GM18505 (cell line): ENCODE results near the gene ZNF296.

ENCODE experiments used
- ATAC-seq: cut with Tn5 transposase; IDR thresholded peaks from one replicate; pipeline ENCODE4 v1.9.1; 2021; ENCODE audit not compliant: unreplicated experiment
- POLR2A ChIP-seq: IDR thresholded peaks from 4 replicates; pipeline ENCODE4 v1.6.1; 2011; ENCODE audit warnings: borderline replicate concordance; ENCODE audit not compliant: insufficient read depth, insufficient read length; ENCODE audit errors: extremely low read depth

ZNF296 gene

GRCh38 chr19:45023048-45023447 lies 53.2 kb downstream of the ZNF296 start:
- TF ChIP-seq POLR2A = no peak
- no peak for ATAC-seq

GRCh38 chr19:45021971-45022370 lies 54.3 kb downstream of the ZNF296 start:
- no peak for TF ChIP-seq POLR2A
- ATAC-seq = no peak
